ENCODE data around the gene ZNF423. TPM values are rescaled to one million over a fixed set of nuclear protein-coding genes. Genes with fewer than 3 reads are reported as not detected.
A peak's percentile ranks its signal among the peaks of the same experiment; 100 is the strongest.

The ZNF423 gene
- total RNA-seq, 1 donor from 2014 or later = 49.8 TPM

GRCh38 chr16:49443576-49443975 lies 412.3 kb downstream of the ZNF423 start:
- Mint-ChIP-seq H3K9me3 (ENCODE audit: low read depth) (no peaks in the 10 kb centered on the region), H3K36me3 (ENCODE audit: insufficient read depth) (no peaks in the 10 kb centered on the region)

DNA sequence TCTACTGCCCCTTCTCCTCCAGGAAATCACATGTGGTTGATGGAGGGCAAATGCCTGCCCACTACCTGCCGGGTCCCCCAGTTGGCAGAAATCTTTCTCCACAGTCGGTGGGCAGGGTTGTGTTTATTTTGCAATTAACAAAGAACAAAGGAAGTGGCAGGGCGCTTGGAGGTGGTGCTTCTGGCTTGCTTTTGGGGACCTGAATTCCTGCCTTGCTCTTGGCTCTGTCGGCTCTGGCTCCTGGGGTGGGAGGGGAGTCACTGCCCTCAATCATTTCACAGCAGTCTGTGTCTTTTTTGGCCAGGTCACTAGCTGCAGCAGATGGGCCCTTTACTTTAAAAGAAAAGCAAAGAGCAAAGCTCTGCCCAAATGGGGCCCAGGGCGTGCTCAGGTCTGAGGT lies 413.1 kb downstream of the ZNF423 start:
- no peaks in the 10 kb centered on the region for H3K9me3 Mint-ChIP-seq (ENCODE audit: low read depth)
- H3K27me3 Mint-ChIP-seq = peaks cover 40% of the 10 kb centered on the region
- peaks cover 7% of the 10 kb centered on the region for H3K4me1 Mint-ChIP-seq (ENCODE audit: low read depth)
- no peaks in the 10 kb centered on the region for H3K36me3 Mint-ChIP-seq (ENCODE audit: insufficient read depth)
- no peak overlapping the region for H3K4me3 Mint-ChIP-seq (ENCODE audit: low read depth)
- H3K27ac Mint-ChIP-seq = no peak overlapping the region
- DNase-seq (ENCODE audit: low spot score, unreplicated experiment) = no peak
- TF ChIP-seq, protein P1, sequence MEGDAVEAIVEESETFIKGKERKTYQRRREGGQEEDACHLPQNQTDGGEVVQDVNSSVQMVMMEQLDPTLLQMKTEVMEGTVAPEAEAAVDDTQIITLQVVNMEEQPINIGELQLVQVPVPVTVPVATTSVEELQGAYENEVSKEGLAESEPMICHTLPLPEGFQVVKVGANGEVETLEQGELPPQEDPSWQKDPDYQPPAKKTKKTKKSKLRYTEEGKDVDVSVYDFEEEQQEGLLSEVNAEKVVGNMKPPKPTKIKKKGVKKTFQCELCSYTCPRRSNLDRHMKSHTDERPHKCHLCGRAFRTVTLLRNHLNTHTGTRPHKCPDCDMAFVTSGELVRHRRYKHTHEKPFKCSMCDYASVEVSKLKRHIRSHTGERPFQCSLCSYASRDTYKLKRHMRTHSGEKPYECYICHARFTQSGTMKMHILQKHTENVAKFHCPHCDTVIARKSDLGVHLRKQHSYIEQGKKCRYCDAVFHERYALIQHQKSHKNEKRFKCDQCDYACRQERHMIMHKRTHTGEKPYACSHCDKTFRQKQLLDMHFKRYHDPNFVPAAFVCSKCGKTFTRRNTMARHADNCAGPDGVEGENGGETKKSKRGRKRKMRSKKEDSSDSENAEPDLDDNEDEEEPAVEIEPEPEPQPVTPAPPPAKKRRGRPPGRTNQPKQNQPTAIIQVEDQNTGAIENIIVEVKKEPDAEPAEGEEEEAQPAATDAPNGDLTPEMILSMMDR (IDR thresholded peaks at IDR 0.05; ENCODE audit: unreplicated experiment) = no peak

More at GRCh38 chr16:49443576-49443975, 412.3 kb downstream of the ZNF423 start:
- H3K27me3 Mint-ChIP-seq = peaks cover 35% of the 10 kb centered on the region
- H3K4me3 Mint-ChIP-seq (ENCODE audit: low read depth) = no peak overlapping the region
- no peak for DNase-seq (ENCODE audit: low spot score, unreplicated experiment)
- TF ChIP-seq, protein P1 (IDR thresholded peaks at IDR 0.05; ENCODE audit: unreplicated experiment) = no peak
- peaks cover 7% of the 10 kb centered on the region for H3K4me1 Mint-ChIP-seq (ENCODE audit: low read depth)
- H3K27ac Mint-ChIP-seq = no peak overlapping the region

DNA sequence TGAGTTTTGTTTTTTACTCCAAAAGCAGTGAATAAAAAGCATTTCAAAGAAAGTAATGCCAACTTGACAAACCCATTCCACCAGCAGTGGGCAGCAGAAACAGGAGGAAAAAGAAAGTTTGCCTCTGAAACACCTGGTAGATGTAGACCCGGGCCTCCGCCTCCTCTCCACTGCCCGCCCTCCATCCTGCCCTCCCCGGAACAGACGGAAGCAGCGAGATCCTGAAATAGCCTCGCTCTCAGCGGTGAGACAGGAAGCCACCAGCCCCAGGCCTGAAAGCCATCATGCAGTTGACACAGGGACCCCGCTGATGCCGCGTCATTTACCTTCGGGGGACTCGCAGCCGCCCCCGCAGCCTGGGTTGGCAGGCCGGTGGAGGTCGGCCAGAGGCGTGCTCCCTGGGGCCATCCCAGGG lies 414.5 kb downstream of the ZNF423 start:
- no peaks in the 10 kb centered on the region for H3K9me3 Mint-ChIP-seq (ENCODE audit: low read depth)
- no peak overlapping the region for H3K27ac Mint-ChIP-seq
- TF ChIP-seq, protein P1 (IDR thresholded peaks at IDR 0.05; ENCODE audit: unreplicated experiment) = peak; percentile 28
- no peak for DNase-seq (ENCODE audit: low spot score, unreplicated experiment)
- no peak overlapping the region for H3K4me3 Mint-ChIP-seq (ENCODE audit: low read depth)
- peaks cover 10% of the 10 kb centered on the region for H3K4me1 Mint-ChIP-seq (ENCODE audit: low read depth)
- no peaks in the 10 kb centered on the region for H3K36me3 Mint-ChIP-seq (ENCODE audit: insufficient read depth)
- peaks cover 45% of the 10 kb centered on the region for H3K27me3 Mint-ChIP-seq

GRCh38 chr16:49440156-49441065 lies 415.5 kb downstream of the ZNF423 start:
- peaks cover 47% of the 10 kb centered on the region for H3K27me3 Mint-ChIP-seq
- no peak overlapping the region for H3K4me3 Mint-ChIP-seq (ENCODE audit: low read depth)
- no peaks in the 10 kb centered on the region for H3K36me3 Mint-ChIP-seq (ENCODE audit: insufficient read depth)
- no peaks in the 10 kb centered on the region for H3K9me3 Mint-ChIP-seq (ENCODE audit: low read depth)
- H3K4me1 Mint-ChIP-seq (ENCODE audit: low read depth) = peaks cover 15% of the 10 kb centered on the region
- H3K27ac Mint-ChIP-seq = no peak overlapping the region
- DNase-seq (ENCODE audit: low spot score, unreplicated experiment) = no peak
- TF ChIP-seq, protein P1 (IDR thresholded peaks at IDR 0.05; ENCODE audit: unreplicated experiment) = no peak

DNA sequence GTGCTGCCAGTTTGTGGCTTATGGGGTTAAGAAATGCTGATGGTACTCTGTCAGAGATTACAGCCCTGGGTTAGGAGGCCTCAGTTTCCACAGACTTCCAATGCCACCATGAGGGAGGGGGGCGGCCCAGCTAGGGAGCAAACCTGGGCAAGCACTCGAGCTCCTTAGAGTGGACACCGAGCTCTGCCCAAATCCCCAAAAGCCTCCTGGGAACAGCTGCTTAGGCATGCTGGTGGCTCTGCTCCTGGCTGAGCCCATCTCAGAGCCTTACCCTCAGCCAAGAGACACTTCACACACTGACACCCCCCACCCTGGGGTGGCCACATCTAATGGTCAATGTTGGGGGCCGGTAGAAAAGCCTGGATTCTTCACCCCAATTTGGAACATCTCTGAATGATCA lies 416.2 kb downstream of the ZNF423 start:
- Mint-ChIP-seq H3K27me3 (peaks cover 42% of the 10 kb centered on the region), H3K27ac (no peak overlapping the region), H3K4me3 (ENCODE audit: low read depth) (no peak overlapping the region), H3K4me1 (ENCODE audit: low read depth) (peaks cover 21% of the 10 kb centered on the region), H3K36me3 (ENCODE audit: insufficient read depth) (no peaks in the 10 kb centered on the region), H3K9me3 (ENCODE audit: low read depth) (no peaks in the 10 kb centered on the region)
- no peak for DNase-seq (ENCODE audit: low spot score, unreplicated experiment)
- TF ChIP-seq, protein P1 (IDR thresholded peaks at IDR 0.05; ENCODE audit: unreplicated experiment) = no peak
